ENCODE data around the gene TAB2.

TAB2 gene, protein sequence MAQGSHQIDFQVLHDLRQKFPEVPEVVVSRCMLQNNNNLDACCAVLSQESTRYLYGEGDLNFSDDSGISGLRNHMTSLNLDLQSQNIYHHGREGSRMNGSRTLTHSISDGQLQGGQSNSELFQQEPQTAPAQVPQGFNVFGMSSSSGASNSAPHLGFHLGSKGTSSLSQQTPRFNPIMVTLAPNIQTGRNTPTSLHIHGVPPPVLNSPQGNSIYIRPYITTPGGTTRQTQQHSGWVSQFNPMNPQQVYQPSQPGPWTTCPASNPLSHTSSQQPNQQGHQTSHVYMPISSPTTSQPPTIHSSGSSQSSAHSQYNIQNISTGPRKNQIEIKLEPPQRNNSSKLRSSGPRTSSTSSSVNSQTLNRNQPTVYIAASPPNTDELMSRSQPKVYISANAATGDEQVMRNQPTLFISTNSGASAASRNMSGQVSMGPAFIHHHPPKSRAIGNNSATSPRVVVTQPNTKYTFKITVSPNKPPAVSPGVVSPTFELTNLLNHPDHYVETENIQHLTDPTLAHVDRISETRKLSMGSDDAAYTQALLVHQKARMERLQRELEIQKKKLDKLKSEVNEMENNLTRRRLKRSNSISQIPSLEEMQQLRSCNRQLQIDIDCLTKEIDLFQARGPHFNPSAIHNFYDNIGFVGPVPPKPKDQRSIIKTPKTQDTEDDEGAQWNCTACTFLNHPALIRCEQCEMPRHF

DNA sequence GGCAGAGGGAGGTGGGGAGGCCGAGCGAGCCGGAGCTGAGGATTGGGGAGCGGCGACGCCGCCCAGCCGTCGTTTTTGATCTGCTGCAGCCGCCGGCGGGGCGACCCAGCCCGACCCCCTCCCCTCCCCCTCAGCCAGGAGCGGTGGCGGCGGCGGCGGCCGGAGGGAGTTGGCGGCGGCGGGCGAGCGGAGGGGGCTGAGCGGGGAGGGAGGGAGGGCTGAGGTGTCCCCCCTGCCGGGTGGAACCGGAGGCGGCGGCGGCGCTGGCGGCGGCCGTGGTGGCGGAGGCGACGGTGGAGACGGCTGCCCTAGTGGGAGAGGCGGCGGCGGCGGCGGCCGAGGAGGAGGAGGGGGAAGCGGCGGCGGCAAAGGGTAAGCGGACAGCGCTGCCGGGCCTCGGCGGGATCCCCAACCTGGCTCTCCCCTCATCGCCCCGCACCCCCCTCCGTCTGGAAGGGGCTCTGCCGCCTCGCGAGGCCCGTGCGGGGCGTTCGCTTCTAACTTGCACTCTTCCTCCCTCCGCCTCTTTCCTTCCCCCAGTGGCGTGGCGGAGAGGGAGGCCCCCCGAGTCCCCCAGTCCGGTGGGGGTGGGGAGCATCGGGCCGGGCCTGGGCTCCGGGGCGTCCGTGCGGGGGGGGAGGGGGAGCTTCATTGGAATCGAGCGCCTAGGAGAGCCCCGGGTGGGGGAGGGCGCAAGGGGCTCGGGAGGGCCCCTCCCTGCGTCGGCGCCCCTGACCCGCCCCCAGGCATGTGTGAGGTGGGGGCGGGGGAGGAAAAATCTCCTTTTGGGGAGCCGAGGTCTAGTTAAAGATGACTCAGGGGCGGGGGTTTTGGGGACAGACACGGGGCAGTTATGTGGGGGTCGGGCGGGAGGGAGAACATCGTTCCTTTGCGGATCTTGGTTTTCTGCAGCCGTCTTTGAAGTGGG is at the start of gene TAB2:
Gene TAB2, plus strand, starts transcription at position 69 of the 928 bp plus-strand sequence. CDS start 52,286 bp downstream, outside the sequence.
- Histone ChIP-seq H3K4me3 (ENCODE audit: insufficient read length, low read depth) (peak within 1 kb of the TSS; percentile 67), H3K9ac (ENCODE audit: insufficient read length, low read depth) (peak within 1 kb of the TSS; percentile 81)
- no peak for DNase-seq (ENCODE audit: low read depth, low spot score)

GRCh38 chr6:149268146-149268545 is 49.4 kb upstream of the TAB2 start:
- no peak overlapping the region for H3K9ac ChIP-seq (ENCODE audit: insufficient read length, low read depth)
- no peak overlapping the region for H3K4me3 ChIP-seq (ENCODE audit: insufficient read length, low read depth)
- peaks cover 8% of the 10 kb centered on the region for H3K9me3 ChIP-seq (ENCODE audit: insufficient read depth, low read length)
- peaks cover 3% of the 10 kb centered on the region for H3K4me1 ChIP-seq (ENCODE audit: insufficient read depth, insufficient read length)
- H3K27me3 ChIP-seq (ENCODE audit: insufficient read depth, insufficient read length), result no peaks in the 10 kb centered on the region
- H3K36me3 ChIP-seq (ENCODE audit: insufficient read depth, insufficient read length, low read length), result no peaks in the 10 kb centered on the region
- DNase-seq (ENCODE audit: low read depth, low spot score), result no peak
- TF ChIP-seq SUZ12 (IDR thresholded peaks at IDR 0.05; ENCODE audit: extremely low read depth, insufficient read depth, insufficient read length), result no peak
- TF ChIP-seq ZNF274 (IDR thresholded peaks at IDR 0.05; ENCODE audit: low read depth, low read length), result no peak
- no peak for TF ChIP-seq YY1 (IDR thresholded peaks at IDR 0.05; ENCODE audit: insufficient read depth, insufficient read length)

More for the DNA sequence above, at the start of gene TAB2:
- TF ChIP-seq ZNF274 (IDR thresholded peaks at IDR 0.05; ENCODE audit: low read depth, low read length) (no peak), SUZ12 (IDR thresholded peaks at IDR 0.05; ENCODE audit: extremely low read depth, insufficient read depth, insufficient read length) (no peak), YY1 (IDR thresholded peaks at IDR 0.05; ENCODE audit: insufficient read depth, insufficient read length) (no peak)
- H3K36me3 ChIP-seq (ENCODE audit: insufficient read depth, insufficient read length, low read length), result no peaks in the 10 kb centered on the region
- H3K9me3 ChIP-seq (ENCODE audit: insufficient read depth, low read length), result no peaks in the 10 kb centered on the region
- no peaks in the 10 kb centered on the region for H3K4me1 ChIP-seq (ENCODE audit: insufficient read depth, insufficient read length)
- H3K27me3 ChIP-seq (ENCODE audit: insufficient read depth, insufficient read length), result no peaks in the 10 kb centered on the region

DNA sequence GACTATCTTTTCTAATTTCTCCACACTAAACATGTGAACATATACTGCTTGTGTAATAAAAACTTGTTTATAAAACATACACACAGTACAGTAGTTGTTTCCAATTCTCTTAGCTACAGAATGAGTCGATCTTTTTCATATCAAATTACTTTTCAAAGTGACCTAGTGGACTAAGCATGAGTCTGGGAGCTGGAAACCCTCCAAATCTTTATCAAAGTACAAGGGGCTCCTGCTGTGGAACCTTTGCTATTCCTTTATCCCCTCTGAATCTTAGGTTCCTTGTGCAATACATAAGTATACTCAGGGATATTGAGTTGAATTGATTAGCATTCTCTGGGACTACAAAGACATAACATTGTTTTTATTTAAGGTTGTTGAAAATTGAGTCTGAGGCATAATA is 48.7 kb upstream of the TAB2 start:
- H3K4me1 ChIP-seq (ENCODE audit: insufficient read depth, insufficient read length), result peaks cover 3% of the 10 kb centered on the region
- H3K4me3 ChIP-seq (ENCODE audit: insufficient read length, low read depth), result no peak overlapping the region
- H3K9me3 ChIP-seq (ENCODE audit: insufficient read depth, low read length), result peaks cover 8% of the 10 kb centered on the region
- no peaks in the 10 kb centered on the region for H3K27me3 ChIP-seq (ENCODE audit: insufficient read depth, insufficient read length)
- no peak overlapping the region for H3K9ac ChIP-seq (ENCODE audit: insufficient read length, low read depth)
- no peaks in the 10 kb centered on the region for H3K36me3 ChIP-seq (ENCODE audit: insufficient read depth, insufficient read length, low read length)
- TF ChIP-seq ZNF274 (IDR thresholded peaks at IDR 0.05; ENCODE audit: low read depth, low read length) (no peak), SUZ12 (IDR thresholded peaks at IDR 0.05; ENCODE audit: extremely low read depth, insufficient read depth, insufficient read length) (no peak), YY1 (IDR thresholded peaks at IDR 0.05; ENCODE audit: insufficient read depth, insufficient read length) (no peak)
- DNase-seq (ENCODE audit: low read depth, low spot score), result no peak

DNA sequence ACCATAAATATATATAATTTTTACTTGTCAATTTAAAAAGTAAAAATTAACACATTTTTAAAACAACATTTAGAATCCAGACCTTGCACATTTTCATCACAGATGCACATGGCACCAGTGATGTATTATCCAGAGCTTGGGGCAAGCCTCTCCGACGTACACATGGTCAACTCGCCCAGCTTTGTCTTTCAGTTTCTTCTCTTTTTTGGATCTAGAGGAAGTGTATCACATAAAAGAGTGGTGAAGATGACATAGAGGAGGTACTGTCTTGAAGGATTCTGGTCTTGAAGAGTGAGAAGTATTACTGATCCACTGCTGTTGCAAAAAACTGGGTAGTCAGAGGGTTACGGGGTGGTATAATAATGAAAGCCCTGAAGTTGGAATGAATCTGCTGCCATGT is 46.9 kb upstream of the TAB2 start:
- Histone ChIP-seq H3K9me3 (ENCODE audit: insufficient read depth, low read length) (peaks cover 8% of the 10 kb centered on the region), H3K4me3 (ENCODE audit: insufficient read length, low read depth) (no peak overlapping the region), H3K4me1 (ENCODE audit: insufficient read depth, insufficient read length) (no peaks in the 10 kb centered on the region), H3K36me3 (ENCODE audit: insufficient read depth, insufficient read length, low read length) (no peaks in the 10 kb centered on the region), H3K9ac (ENCODE audit: insufficient read length, low read depth) (no peak overlapping the region), H3K27me3 (ENCODE audit: insufficient read depth, insufficient read length) (no peaks in the 10 kb centered on the region)
- no peak for DNase-seq (ENCODE audit: low read depth, low spot score)
- TF ChIP-seq YY1 (IDR thresholded peaks at IDR 0.05; ENCODE audit: insufficient read depth, insufficient read length) (no peak), ZNF274 (IDR thresholded peaks at IDR 0.05; ENCODE audit: low read depth, low read length) (no peak), SUZ12 (IDR thresholded peaks at IDR 0.05; ENCODE audit: extremely low read depth, insufficient read depth, insufficient read length) (no peak)

- no peaks in the 10 kb centered on the region for H3K36me3 ChIP-seq (ENCODE audit: insufficient read depth, insufficient read length, low read length)
- H3K4me3 ChIP-seq (ENCODE audit: insufficient read length, low read depth), result no peak overlapping the region
- TF ChIP-seq ZNF274 (IDR thresholded peaks at IDR 0.05; ENCODE audit: low read depth, low read length), result no peak
- TF ChIP-seq SUZ12 (IDR thresholded peaks at IDR 0.05; ENCODE audit: extremely low read depth, insufficient read depth, insufficient read length), result no peak
- no peak for TF ChIP-seq YY1 (IDR thresholded peaks at IDR 0.05; ENCODE audit: insufficient read depth, insufficient read length)
- no peak for DNase-seq (ENCODE audit: low read depth, low spot score)
- H3K27me3 ChIP-seq (ENCODE audit: insufficient read depth, insufficient read length), result no peaks in the 10 kb centered on the region
- no peaks in the 10 kb centered on the region for H3K4me1 ChIP-seq (ENCODE audit: insufficient read depth, insufficient read length)
- no peak overlapping the region for H3K9ac ChIP-seq (ENCODE audit: insufficient read length, low read depth)
- peaks cover 8% of the 10 kb centered on the region for H3K9me3 ChIP-seq (ENCODE audit: insufficient read depth, low read length)
Measured at GRCh38 chr6:149271348-149272340, 45.9 kb upstream of the TAB2 start.

DNA sequence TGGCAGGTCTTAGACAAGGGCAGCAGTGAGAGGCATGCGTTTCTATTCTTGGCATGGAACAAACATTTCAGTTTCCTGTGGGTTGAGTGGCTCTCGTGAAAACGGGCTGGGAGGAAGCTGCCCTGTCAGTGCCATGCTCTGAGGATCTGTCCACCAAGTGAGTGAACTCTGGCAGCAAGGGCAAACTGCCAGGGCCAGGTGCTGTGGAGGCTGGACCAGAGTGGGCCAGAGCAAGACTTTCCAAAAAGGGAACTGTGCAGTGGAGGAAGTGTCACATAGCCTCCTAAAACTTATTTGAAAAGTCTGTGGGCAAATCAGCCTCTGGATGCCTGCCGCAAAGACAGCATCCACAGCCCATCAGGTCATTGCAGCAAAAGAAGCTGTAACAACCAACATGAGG is 44.2 kb upstream of the TAB2 start:
- no peak for DNase-seq (ENCODE audit: low read depth, low spot score)
- TF ChIP-seq ZNF274 (IDR thresholded peaks at IDR 0.05; ENCODE audit: low read depth, low read length) (no peak), SUZ12 (IDR thresholded peaks at IDR 0.05; ENCODE audit: extremely low read depth, insufficient read depth, insufficient read length) (no peak), YY1 (IDR thresholded peaks at IDR 0.05; ENCODE audit: insufficient read depth, insufficient read length) (no peak)
- no peaks in the 10 kb centered on the region for H3K4me1 ChIP-seq (ENCODE audit: insufficient read depth, insufficient read length)
- no peak overlapping the region for H3K9ac ChIP-seq (ENCODE audit: insufficient read length, low read depth)
- no peaks in the 10 kb centered on the region for H3K27me3 ChIP-seq (ENCODE audit: insufficient read depth, insufficient read length)
- no peaks in the 10 kb centered on the region for H3K36me3 ChIP-seq (ENCODE audit: insufficient read depth, insufficient read length, low read length)
- no peak overlapping the region for H3K4me3 ChIP-seq (ENCODE audit: insufficient read length, low read depth)
- H3K9me3 ChIP-seq (ENCODE audit: insufficient read depth, low read length), result peaks cover 8% of the 10 kb centered on the region
